Activated naive CD8-positive, alpha-beta T cell (primary cell): ENCODE measurements around the gene DGKE.

Experiments used
- H3K27ac Mint-ChIP-seq: one replicate; pipeline ENCODE4 v1.8.0; 2021; ENCODE audit warnings: mixed read lengths
- H3K27me3 Mint-ChIP-seq: one replicate; pipeline ENCODE4 v1.8.0; 2021; ENCODE audit warnings: mixed read lengths
- H3K36me3 Mint-ChIP-seq: one replicate; pipeline ENCODE4 v1.8.0; 2021; ENCODE audit warnings: mixed read lengths
- H3K4me1 Mint-ChIP-seq: one replicate; pipeline ENCODE4 v1.8.0; 2021; ENCODE audit warnings: low read depth, mixed read lengths
- H3K4me3 Mint-ChIP-seq: one replicate; pipeline ENCODE4 v1.8.0; 2021; ENCODE audit warnings: mild to moderate bottlenecking, mixed read lengths
- H3K9me3 Mint-ChIP-seq: one replicate; pipeline ENCODE4 v1.8.0; 2021; ENCODE audit warnings: low read depth, mixed read lengths

DGKE gene

DNA sequence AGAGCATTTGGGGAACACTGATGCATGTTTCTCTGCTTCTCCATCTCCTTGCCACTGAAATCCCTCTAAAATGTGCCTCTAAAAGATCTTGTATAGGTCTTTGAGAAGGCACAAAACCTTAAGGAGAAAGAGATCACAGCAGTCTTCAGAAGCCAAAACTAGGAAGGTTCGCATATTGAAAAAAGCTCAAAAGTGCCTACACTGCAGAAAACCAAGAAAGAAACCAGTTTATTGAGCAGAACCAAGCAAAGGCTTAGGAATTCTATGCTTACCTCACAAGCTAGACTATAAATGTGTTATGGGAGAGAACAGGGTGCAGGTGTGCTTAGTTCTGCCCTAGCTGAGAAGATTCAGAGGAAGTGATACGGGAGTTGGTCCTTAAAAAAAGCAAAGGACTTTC is 16.6 kb downstream of the DGKE start:
- H3K36me3 Mint-ChIP-seq: peaks cover 29% of the 10 kb centered on the region
- H3K27me3 Mint-ChIP-seq: no peaks in the 10 kb centered on the region
- peak overlapping the region; percentile 3 for H3K27ac Mint-ChIP-seq
- H3K9me3 Mint-ChIP-seq: no peaks in the 10 kb centered on the region
- no peak overlapping the region for H3K4me3 Mint-ChIP-seq
- H3K4me1 Mint-ChIP-seq: peaks cover 21% of the 10 kb centered on the region

DNA sequence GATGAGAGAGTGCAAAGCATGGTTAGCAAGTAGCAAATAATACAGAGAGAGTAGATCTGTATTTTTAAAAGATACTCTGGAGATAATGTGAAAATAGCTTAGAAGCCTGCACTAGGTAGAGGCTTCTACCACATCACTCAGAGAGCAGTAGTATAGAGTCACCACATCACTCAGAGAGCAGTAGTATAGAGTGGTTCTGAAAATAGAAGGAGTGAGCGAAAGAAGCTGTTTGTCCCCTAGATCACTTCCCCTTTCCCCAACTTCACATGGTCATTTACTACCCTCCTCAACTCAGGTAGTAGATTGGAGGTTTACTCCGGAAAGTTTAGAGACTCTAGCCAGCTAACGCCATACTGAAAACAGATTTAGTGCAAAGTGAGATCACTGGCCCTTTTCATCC is 17.1 kb downstream of the DGKE start:
- Mint-ChIP-seq H3K36me3 (peaks cover 29% of the 10 kb centered on the region), H3K4me1 (peaks cover 21% of the 10 kb centered on the region), H3K27me3 (no peaks in the 10 kb centered on the region)

DNA sequence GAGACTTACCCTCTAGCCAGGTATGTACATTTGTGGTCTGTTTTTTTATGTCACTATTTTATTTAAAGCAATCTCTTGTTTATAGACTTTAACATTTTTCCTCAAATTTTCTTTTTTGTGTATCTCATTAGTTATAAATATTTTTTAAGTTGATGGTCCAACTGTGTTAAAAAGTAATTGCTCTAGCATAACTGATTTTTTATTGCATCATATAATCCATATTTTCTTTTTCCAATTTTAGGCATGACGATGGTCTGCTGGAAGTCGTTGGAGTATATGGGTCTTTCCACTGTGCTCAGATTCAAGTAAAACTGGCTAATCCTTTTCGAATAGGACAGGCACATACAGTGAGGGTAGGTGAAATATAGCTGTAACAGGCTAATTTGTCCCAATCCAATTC is 27.9 kb downstream of the DGKE start:
- Mint-ChIP-seq H3K4me3 (no peak overlapping the region), H3K27ac (no peak overlapping the region), H3K4me1 (no peaks in the 10 kb centered on the region), H3K27me3 (no peaks in the 10 kb centered on the region), H3K36me3 (peaks cover 6% of the 10 kb centered on the region), H3K9me3 (no peaks in the 10 kb centered on the region)

More for the DNA sequence above, 17.1 kb downstream of the DGKE start:
- no peak overlapping the region for H3K4me3 Mint-ChIP-seq
- peak overlapping the region; percentile 3 for H3K27ac Mint-ChIP-seq
- H3K9me3 Mint-ChIP-seq: no peaks in the 10 kb centered on the region

DNA sequence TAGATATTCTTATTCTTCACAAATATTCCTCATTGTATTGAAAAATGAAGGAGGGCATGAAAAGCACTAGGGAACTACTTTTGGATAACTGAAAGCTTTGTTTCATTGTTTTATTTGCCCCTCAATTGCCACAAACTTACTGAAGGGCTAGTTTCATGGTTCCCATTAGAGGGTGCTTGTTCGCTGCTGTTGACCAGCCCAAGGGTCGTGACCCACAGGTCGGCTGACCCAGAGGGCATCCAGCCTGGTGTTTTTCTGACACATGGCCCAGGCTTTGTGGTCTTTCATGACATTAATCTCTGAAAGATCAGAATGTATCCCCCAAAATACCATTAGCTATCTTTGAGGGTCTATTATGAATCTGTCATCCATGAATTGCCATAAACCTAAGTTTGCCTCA is 30.0 kb downstream of the DGKE start:
- Mint-ChIP-seq H3K4me1 (no peaks in the 10 kb centered on the region), H3K27ac (no peak overlapping the region)

DNA sequence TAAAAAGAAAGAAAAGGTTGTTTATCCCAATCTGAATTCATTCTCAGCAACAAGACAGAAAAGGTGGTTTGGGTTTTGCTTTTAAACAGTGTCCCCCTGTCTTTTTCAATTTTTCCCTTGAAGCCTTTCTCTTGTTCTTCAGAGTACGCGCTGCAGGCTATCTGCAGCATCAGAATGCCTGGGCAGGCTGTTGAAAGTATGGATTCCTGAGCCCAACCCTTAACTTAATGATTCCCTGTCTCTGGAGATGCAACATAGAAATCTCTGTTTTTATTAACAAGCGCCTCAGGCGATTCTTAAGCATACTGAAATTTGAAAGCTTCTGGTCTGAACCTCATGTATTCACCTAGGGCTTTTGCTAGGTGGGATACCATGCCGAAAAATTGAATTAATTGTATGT is 32.1 kb downstream of the DGKE start:
- Mint-ChIP-seq H3K4me3 (no peak overlapping the region), H3K27me3 (no peaks in the 10 kb centered on the region), H3K4me1 (peaks cover 6% of the 10 kb centered on the region), H3K9me3 (no peaks in the 10 kb centered on the region), H3K36me3 (peaks cover 3% of the 10 kb centered on the region), H3K27ac (no peak overlapping the region)

More for the DNA sequence above, 30.0 kb downstream of the DGKE start:
- peaks cover 3% of the 10 kb centered on the region for H3K36me3 Mint-ChIP-seq
- no peak overlapping the region for H3K4me3 Mint-ChIP-seq
- H3K9me3 Mint-ChIP-seq: no peaks in the 10 kb centered on the region
- no peaks in the 10 kb centered on the region for H3K27me3 Mint-ChIP-seq

DNA sequence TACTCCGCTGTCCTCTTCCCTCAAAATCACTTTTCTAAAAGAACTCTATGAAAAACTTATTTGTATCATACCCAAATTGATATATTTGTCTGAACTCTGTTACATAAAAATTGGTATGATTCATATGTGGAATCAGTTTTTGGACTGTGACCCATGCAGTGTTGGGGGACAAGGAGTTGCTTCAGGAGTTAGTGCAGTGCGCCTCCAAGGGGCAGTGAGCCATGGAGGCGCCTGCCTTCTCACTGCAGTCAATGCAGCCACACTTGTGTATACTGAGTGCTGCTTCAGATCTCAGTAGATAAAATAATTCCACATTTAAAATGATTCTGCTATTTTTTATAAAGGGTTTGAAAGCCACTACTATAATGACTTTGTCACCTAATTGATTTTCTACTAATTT is 32.5 kb downstream of the DGKE start:
- no peaks in the 10 kb centered on the region for H3K9me3 Mint-ChIP-seq
- H3K27me3 Mint-ChIP-seq: no peaks in the 10 kb centered on the region
- H3K36me3 Mint-ChIP-seq: peaks cover 3% of the 10 kb centered on the region
- H3K27ac Mint-ChIP-seq: no peak overlapping the region
- H3K4me3 Mint-ChIP-seq: no peak overlapping the region
- H3K4me1 Mint-ChIP-seq: peaks cover 6% of the 10 kb centered on the region

DNA sequence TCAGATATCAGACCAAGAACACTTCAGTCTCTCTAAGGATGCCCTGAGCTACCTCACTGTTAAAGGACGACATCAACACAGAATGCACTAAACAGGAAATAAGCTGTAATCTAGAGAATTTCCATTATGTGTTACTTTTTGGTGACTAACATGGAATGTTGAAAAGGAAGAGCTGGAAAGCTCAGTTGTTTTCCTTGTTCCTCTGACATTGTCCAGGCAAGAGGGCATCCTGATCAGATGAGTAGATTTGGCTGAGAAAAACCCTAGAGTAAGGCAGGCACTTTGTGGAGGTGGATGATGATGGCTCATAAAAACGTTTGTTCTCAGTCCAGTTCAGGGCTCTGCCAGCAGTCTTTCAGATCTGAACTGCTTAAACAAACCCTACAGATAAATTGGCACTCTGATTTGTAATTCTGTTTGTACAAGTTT is 34.0 kb downstream of the DGKE start:
- Mint-ChIP-seq H3K27me3 (no peaks in the 10 kb centered on the region), H3K27ac (peak overlapping the region; percentile 12), H3K4me3 (no peak overlapping the region), H3K4me1 (peaks cover 6% of the 10 kb centered on the region), H3K36me3 (no peaks in the 10 kb centered on the region), H3K9me3 (no peaks in the 10 kb centered on the region)

DNA sequence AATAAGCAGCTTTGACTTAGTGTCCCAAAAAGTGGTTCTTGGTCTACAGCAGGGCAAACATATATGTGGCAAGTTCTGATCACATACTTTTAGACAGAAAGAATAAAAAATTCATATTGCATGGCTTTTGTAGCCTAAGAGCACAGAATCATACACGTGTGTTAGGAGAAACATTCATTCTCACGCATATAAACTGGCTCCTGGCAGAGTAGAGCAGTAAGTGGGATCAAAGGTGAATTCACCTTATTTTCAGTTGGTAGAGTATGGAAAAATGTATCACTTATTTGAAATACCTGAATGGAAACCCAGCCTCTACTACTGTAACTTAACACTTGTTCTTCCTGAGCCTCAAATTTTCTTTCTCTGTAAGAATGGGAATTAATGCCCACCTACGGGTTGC is 34.8 kb downstream of the DGKE start:
- H3K27me3 Mint-ChIP-seq: peaks cover 2% of the 10 kb centered on the region
- no peak overlapping the region for H3K4me3 Mint-ChIP-seq
- H3K27ac Mint-ChIP-seq: no peak overlapping the region
- H3K36me3 Mint-ChIP-seq: no peaks in the 10 kb centered on the region
- peaks cover 6% of the 10 kb centered on the region for H3K4me1 Mint-ChIP-seq
- no peaks in the 10 kb centered on the region for H3K9me3 Mint-ChIP-seq

DNA sequence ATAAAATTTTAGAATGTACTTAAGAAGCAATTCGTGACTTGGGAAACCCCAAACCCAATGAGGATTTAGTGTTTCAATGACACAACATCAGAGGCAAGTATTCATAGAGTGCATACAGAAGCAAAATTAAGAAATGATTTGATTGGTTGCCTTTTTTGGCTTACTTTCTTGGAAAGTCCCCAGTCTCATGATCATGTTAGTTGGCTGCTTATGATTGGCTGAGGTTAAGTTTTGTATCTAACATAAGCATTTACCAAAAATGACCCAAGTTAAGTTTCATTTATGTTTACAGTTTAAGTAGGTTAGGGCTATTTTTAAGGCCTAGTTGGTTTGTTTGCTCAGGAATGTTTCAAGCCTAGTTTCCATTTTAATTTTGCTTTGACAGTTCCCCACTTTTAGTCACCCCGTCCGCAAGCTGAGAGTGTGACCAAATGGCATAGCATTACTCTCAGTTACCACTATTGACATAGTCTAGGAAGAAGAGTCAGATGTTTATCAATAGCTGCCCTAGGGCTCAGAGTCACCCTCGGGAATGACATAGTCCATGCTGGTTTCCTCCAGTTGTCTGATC is 36.2 kb downstream of the DGKE start:
- peak overlapping the region; percentile 34 for H3K27ac Mint-ChIP-seq
- no peak overlapping the region for H3K4me3 Mint-ChIP-seq
- peaks cover 6% of the 10 kb centered on the region for H3K27me3 Mint-ChIP-seq
- no peaks in the 10 kb centered on the region for H3K9me3 Mint-ChIP-seq
- H3K36me3 Mint-ChIP-seq: no peaks in the 10 kb centered on the region
- peaks cover 6% of the 10 kb centered on the region for H3K4me1 Mint-ChIP-seq

DNA sequence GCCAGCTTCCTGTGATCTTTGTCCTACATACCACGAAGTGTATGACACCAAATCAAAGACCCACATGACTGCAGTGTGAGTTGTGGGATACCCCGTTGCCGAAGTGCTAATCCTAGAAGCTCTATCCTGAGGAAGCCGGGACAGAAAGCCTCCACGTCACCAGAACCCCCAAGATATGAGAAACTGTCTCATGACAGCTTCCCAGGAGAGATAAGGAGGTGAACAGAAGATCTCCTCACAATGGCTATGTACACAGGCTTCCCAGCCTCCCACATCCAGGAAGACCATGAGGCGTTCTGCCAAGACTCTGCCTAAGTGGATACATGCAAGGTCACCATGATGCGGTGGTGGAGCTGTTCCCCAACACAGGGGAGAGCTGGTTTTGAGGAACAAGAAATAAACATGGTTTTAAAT is 42.8 kb downstream of the DGKE start:
- H3K4me1 Mint-ChIP-seq: no peaks in the 10 kb centered on the region
- H3K27me3 Mint-ChIP-seq: peaks cover 9% of the 10 kb centered on the region
- H3K9me3 Mint-ChIP-seq: no peaks in the 10 kb centered on the region
- H3K27ac Mint-ChIP-seq: no peak overlapping the region
- no peaks in the 10 kb centered on the region for H3K36me3 Mint-ChIP-seq
- H3K4me3 Mint-ChIP-seq: no peak overlapping the region

DNA sequence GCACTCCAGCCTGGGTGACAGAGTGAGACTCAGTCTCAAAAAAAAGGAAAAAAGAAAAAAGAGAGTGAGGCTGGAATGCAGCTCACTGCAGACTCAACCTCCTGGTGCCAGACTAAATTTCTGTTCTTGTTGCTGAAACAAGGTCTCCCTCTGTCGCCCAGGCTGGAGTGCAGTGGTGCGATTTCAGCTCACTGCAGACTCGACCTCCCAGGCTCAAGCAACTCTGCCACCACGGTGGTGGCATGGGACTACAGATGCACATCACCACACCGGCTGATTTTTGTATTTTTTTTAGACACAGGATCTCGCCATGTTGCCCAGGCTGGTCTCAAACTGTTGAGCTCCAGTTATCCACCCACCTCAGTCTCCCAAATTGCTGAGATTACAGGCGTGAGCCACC is 45.3 kb downstream of the DGKE start:
- Mint-ChIP-seq H3K36me3 (no peaks in the 10 kb centered on the region), H3K4me1 (no peaks in the 10 kb centered on the region), H3K27ac (no peak overlapping the region), H3K9me3 (no peaks in the 10 kb centered on the region), H3K4me3 (no peak overlapping the region), H3K27me3 (peaks cover 3% of the 10 kb centered on the region)

DNA sequence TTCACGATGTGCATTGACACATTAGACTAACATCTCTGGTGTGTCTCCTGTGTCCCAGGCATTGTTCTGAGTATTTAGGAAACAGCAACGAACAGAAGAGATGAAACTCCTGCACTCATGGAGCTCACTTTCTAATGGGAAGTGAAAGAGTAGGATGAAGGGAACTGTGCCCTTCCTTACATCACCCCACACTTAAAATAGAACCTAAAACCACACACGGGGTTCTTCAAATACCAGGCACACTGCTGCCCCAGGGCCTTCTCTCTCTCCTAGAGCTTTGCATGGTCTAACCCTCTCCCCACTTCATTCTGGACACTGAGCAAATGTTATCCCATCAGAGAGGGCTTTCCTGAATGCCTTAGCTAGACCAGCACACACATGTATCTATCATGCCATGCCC is 46.2 kb downstream of the DGKE start:
- H3K27me3 Mint-ChIP-seq: peaks cover 3% of the 10 kb centered on the region
- H3K27ac Mint-ChIP-seq: no peak overlapping the region
- no peaks in the 10 kb centered on the region for H3K4me1 Mint-ChIP-seq
- H3K36me3 Mint-ChIP-seq: no peaks in the 10 kb centered on the region
- H3K9me3 Mint-ChIP-seq: no peaks in the 10 kb centered on the region
- H3K4me3 Mint-ChIP-seq: no peak overlapping the region

DNA sequence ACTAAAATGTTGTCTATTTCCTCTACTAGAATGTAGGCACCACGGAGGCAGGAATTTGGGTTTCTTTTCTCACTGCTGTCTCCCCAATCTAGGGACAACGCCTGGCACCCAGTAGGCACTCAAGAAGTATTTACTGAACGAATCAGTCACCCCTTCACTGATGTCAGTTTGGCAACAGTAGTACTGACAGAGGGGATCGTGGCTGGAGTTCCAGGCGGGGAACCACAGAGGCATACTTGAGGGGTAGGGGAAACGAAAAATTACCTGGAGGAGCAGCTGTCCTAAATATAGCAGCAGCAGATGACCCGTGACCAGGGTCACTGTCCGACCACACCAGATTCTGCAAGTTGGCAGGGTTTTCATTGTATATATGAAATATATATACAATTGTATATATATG is 46.6 kb downstream of the DGKE start:
- Mint-ChIP-seq H3K4me3 (no peak overlapping the region), H3K27ac (no peak overlapping the region), H3K27me3 (peaks cover 3% of the 10 kb centered on the region), H3K36me3 (no peaks in the 10 kb centered on the region), H3K9me3 (no peaks in the 10 kb centered on the region), H3K4me1 (no peaks in the 10 kb centered on the region)

DNA sequence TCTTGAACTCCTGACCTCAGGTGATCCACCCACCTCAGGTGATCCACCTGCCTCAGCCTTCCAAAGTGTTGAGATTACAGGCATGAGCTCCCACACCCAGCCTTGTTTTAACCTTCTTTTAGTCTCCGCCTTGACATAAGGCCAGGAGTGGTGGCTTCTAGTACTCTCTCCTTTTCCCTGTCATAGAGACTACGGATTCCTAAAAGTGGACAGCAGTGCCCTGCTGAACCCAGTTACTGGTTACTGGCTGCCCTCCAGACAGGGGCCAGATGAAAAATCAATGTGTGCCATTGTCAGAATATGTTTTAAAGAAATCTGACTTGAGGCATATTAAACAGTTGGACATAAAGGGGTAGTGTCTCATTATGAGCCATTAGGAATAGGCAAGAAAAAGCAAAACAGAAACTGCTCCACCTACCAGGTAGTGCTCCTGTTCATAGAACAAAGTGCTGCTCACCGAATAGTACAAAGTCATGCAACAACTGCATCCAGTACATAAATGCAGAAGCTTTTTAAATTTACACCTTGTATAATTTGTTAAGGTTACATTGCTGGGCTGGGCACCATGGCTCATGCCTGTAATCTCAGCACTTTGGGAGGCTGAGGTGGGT is 47.8 kb downstream of the DGKE start:
- Mint-ChIP-seq H3K4me3 (no peak overlapping the region), H3K27ac (no peak overlapping the region), H3K27me3 (no peaks in the 10 kb centered on the region), H3K36me3 (no peaks in the 10 kb centered on the region), H3K9me3 (no peaks in the 10 kb centered on the region), H3K4me1 (no peaks in the 10 kb centered on the region)

DNA sequence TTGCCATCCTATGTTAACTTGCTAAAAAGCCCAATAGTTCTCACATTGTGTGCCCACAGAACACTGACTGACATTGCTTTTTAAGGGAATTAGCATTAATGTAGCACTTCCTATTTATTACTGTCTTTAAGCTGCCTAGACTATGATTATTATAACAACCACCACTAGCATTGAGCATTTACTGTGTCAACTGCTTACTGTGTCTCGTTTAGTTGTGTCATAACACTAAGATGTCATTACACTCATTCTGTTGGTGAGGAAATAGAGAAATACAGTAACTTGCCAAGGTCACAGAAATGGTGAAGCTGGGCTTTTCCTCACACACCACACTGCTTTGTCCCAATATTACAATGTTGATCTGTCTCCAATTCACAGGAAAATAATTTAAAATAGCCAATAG is 49.7 kb downstream of the DGKE start:
- no peaks in the 10 kb centered on the region for H3K27me3 Mint-ChIP-seq

More for the DNA sequence above, 49.7 kb downstream of the DGKE start:
- no peak overlapping the region for H3K4me3 Mint-ChIP-seq
- H3K9me3 Mint-ChIP-seq: peaks cover 4% of the 10 kb centered on the region
- H3K4me1 Mint-ChIP-seq: no peaks in the 10 kb centered on the region
- H3K36me3 Mint-ChIP-seq: peaks cover 12% of the 10 kb centered on the region
- no peak overlapping the region for H3K27ac Mint-ChIP-seq
